Sigmoid colon (tissue), 4 donors: Measurements from ENCODE around the gene GRIP1.

ENCODE experiments used
- EP300 ChIP-seq, 4 donors: sonication (generic); formaldehyde crosslinking; IDR thresholded peaks; one replicate each; pipeline ENCODE4 v1.6.1; 2017; ENCODE audit warnings: antibody characterized with exemption in 4 of 4
- POLR2A ChIP-seq, 2 donors: fragments of 450-650 bp; IDR thresholded peaks; one replicate each; pipeline ENCODE4 v1.6.1; 2016; ENCODE audit warnings: antibody characterized with exemption in 2 of 2, mild to moderate bottlenecking in 2 of 2, moderate library complexity in 2 of 2
- POLR2AphosphoS5 ChIP-seq, 4 donors: sonication (generic); formaldehyde crosslinking; IDR thresholded peaks; one replicate each; pipeline ENCODE4 v1.6.1; 2017; ENCODE audit warnings: antibody characterized with exemption in 4 of 4
- TF ChIP-seq, protein P1 (sequence below), 4 experiments: fragments of 450-650 bp in 3 of 4; fragments of 200-600 bp in 1 of 4; IDR thresholded peaks; one replicate each; pipeline ENCODE4 v1.5.1; 2016 to 2019; ENCODE audit warnings: antibody characterized with exemption in 4 of 4, mild to moderate bottlenecking in 3 of 4, moderate library complexity in 2 of 4

DNA sequence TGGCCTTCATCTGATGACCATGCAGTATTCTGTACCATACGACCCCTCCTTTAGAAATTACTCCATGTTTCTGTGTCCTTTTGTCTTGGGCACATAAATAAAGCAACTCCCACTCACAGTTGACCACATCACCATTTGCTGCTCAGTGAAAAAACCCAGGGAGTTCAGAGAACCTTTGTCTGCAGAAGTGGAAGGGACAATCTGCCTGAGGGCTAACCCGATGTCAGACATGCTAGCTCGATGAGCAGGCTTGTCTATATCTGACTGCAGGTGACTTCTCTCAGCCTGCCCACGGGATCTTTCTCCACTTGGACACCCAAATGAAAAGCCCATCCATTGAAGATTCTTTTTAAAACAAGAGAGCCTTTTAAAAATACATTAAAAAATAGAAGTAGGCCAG lies 45.7 kb upstream of the GRIP1 start:
- no peak for TF ChIP-seq EP300 (IDR thresholded peaks at IDR 0.05)
- TF ChIP-seq, protein P1, sequence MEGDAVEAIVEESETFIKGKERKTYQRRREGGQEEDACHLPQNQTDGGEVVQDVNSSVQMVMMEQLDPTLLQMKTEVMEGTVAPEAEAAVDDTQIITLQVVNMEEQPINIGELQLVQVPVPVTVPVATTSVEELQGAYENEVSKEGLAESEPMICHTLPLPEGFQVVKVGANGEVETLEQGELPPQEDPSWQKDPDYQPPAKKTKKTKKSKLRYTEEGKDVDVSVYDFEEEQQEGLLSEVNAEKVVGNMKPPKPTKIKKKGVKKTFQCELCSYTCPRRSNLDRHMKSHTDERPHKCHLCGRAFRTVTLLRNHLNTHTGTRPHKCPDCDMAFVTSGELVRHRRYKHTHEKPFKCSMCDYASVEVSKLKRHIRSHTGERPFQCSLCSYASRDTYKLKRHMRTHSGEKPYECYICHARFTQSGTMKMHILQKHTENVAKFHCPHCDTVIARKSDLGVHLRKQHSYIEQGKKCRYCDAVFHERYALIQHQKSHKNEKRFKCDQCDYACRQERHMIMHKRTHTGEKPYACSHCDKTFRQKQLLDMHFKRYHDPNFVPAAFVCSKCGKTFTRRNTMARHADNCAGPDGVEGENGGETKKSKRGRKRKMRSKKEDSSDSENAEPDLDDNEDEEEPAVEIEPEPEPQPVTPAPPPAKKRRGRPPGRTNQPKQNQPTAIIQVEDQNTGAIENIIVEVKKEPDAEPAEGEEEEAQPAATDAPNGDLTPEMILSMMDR (IDR thresholded peaks at IDR 0.05), result no peak
- TF ChIP-seq POLR2A (IDR thresholded peaks at IDR 0.05), result no peak
- TF ChIP-seq POLR2AphosphoS5 (IDR thresholded peaks at IDR 0.05), result no peak
